ENCODE measurements around the gene PCGF3.
"Not testable (repeated sequence)": the region's sequence is repeated elsewhere in the genome, so short reads cannot be mapped to it uniquely, and the experiment has no call there.

Gene PCGF3

DNA sequence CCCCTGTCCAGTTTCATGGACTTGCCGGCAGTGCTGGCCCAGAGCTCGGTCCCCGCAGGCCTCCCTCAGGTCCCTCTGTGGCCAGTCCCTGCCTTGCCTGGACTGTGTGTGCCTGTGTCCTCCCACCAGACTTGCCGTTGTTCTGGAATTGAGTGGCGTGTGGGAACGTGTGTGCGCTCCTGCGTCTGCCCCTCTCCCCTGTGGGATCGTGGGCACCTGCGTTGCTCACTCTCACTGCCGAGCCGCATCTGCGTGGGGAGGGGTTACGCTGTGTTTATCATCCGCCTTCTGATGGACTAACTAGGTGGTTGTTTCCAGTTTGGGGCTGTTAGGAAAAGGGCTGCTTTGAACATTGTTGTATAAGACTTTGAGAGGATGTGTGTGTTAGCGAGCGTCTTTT, 21.2 kb downstream of the PCGF3 start:
- no peak for DNase-seq

DNA sequence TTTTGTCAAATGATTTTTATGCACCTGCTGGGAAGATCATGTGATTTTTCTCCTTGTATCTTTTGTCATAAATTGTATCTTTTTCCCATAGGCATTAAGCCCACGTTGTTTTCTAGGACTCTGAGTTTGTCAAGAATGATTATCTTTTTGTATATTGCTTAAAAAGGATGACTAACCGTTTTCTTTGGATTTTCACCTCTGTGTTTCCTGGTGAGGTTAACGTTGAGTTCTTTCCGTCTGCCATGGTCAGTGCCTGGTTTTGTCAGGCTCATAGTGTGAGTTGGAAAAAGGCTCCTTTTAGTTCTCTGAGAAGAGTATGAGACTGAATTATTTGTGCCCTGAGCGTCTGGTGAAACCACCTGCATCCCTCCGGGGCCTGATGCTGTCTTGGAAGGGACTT, 21.9 kb downstream of the PCGF3 start:
- DNase-seq: no peak

DNA sequence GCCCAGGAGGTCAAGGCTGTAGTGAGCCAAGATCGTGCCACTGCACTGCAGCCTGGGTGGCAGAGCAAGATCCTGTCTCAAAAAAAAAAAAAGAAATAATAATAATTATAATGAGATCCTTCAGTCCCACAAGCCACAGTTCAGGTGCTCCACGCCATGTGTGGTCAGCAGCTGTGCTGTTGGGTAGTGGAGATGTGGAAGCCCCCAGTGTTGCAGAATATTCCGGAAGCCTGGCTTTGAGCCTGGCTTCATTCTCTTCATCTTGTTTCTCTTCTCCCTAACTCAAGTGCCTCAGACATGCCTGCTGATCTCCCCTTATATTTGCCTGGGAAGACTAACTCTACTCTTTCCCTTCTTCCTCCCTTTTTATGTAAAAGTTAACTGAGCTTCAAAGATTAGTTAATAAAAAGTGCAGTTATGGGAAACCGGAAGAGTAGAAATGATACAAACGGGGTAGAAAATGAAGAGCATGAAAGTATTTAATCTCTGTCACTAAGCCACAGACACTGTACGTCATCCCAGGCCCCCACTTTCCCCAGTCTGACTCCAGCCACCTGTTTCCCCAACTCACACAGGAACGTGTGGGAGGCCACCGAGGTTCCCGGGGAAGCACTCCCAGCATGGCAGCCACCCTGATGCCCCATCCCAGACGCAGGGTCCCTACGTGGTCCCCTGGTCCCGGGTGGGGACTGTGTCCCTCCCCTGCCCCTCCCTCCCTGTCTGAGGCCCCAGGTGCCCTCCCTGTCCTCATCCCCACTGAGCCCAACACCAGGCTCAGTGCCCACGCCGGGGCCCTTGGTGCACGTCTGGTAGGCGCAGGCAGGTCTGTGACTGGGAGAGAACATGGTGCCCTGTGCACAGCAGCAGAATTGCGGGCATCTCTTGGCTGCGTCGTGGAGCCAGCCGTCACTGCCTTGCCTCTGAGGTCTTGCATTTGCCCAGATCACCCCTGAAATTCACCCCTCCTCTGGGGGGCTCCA, 24.0 kb downstream of the PCGF3 start:
- no peak for DNase-seq

DNA sequence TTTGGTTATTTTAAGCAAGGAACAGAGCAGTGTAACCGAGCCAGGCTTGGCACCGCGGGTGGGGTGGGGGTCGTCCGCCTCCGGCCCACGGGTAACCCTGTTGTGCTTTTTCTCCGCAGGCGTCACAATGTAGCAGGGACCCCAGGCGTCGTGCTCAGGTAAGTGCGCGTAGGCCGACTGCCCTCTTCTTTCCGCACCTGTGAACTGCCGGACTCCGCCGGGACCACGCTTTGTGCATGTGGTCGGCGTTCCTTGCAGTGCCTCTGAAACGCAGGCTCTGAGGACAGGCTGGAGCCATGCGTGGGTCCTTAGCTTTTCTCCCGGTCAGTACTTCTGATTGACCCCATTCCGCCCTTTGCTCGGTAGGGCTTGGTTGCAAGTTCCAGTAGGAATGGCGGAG, 24.9 kb downstream of the PCGF3 start:
- DNase-seq: no peak

DNA sequence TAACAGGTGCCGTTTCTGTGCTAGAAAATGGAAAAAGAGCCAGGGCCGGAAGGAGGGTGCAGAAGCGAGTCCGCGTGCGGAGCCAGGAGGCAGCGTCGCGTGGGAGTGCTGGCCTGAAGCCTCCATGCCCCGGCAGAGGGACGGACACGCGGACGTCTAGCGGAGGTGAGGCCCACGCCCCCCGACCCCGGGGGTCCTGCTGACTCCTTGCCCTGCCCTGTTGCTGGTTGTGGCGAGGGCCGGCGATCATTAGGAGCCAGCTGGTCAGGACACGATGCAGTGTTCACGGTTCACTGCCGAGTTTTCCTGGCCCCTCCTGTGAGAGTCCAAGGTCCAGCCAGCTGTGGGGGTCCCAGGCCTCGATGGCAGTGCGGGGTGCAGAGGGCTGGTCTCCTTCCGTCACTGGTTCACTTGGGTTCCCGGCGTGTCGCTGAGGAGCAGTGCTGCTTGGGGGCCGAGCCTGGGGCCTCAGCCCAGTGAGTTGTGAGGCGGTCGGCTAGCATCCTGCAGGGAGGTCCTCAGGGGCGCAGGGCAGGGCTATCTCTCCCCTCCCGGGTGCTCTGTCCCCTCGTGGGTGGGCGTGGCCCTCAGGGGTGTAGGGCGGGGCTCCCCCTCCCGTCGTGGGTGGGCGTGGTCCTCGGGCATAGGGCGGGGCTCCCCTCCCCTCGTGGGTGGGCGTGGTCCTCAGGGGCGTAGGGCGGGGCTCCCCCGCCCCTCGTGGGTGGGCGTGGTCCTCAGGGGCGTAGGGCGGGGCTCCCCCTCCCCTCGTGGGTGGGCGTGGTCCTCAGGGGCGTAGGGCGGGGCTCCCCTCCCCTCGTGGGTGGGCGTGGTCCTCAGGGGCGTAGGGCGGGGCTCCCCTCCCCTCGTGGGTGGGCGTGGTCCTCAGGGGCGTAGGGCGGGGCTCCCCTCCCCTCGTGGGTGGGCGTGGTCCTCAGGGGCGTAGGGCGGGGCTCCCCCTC, 25.6 kb downstream of the PCGF3 start:
- DNase-seq: not testable (repeated sequence)

DNA sequence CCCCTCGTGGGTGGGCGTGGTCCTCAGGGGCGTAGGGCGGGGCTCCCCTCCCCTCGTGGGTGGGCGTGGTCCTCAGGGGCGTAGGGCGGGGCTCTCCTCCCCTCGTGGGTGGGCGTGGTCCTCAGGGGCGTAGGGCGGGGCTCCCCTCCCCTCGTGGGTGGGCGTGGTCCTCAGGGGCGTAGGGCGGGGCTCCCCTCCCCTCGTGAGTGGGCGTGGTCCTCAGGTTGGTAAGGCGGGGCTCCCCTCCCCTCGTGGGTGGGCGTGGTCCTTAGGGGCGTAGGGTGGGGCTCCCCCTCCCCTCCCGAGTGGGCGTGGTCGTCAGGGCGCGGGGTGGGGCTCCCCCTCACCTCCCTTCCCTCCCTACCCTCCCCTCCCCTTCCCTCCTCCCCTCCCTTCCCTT, 26.3 kb downstream of the PCGF3 start:
- DNase-seq: not testable (repeated sequence)

DNA sequence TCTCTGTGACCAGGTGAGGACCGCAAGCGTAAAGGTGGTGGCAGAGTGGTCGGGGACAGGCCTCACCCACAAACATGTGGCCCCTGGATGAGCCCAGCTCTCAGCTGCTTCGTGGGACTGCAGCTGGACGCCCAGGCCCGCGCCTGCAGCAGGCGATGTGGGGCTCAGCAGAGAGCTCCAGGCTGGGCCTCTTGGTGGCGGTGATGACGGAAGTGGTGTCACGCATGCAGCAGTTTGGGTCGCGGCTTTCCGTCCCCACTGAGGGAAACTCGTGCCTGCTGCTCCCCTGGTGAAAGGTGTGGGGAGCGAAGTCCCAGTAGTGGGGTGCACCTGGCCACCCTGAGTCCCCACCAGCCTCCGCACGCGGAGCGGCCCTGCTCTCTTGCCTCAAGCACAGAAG, 26.9 kb downstream of the PCGF3 start:
- DNase-seq: no peak

DNA sequence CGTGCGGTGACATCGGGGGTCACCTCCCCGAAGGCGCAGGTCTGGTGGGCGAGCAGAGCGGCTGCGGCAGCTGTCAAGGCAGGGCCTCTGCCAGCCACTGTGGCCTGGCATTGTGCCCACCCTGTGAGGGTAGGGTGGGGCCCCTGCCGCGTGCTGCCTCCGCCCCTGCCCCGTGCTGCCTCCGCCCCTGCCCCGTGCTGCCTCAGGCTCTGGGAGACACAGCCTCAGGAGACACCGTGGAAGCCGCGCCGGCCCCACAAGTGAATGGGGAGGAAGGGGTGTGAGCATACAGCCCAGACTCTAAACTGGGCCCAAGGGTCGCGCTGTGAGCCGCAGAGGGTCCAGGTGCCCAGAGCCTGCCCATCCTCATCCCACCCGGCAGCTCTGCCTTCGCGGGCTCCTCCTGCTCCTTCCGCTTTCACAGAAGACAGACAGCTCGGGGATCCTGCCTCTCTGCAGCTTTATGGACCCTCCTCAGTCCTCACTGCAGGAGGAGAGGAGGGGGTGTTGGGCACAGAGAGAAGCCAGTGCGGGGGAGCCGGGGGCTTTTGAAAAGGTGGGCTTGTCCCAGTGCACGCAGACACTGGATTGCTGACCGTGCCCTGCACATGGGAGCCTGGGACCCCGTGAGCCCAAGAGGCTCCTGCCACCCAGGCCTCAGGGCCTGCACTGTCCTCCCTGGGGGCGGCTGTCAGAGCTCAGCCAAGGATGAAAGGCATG, 27.4 kb downstream of the PCGF3 start:
- DNase-seq: no peak

DNA sequence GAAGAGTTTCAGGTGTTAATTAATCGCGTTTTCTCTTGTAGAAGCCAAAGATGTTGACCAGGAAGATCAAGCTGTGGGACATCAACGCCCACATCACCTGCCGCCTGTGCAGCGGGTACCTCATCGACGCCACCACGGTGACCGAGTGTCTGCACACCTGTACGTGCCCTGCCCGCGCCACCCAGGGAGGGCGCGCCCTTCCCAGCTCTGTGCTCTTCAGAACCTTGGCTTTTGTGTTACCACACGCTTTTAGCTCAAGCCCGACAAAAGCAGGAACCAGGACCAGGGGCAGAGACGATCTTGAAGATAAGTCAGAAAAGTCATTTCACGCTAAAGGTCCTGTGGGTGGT, 28.0 kb downstream of the PCGF3 start:
- DNase-seq: no peak

DNA sequence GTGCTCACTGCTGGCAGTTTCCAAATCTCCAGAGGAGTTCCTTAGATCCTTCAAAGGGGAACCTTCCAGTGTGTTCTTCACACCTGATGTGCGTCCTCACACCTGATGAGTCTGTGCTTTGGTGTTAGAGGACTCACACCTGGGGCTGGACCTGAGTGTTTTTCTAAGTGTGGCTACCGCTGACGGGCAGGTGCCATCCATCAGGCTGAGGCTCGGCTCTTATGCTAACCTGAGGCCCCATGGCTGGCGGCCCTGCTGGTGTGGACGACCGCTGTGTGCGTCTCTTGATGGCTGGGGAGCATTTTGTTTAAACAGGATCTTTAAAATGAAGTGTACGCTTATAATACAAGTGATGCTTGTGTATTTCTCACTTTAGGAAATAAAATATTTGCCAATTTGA, 28.4 kb downstream of the PCGF3 start:
- no peak for DNase-seq

DNA sequence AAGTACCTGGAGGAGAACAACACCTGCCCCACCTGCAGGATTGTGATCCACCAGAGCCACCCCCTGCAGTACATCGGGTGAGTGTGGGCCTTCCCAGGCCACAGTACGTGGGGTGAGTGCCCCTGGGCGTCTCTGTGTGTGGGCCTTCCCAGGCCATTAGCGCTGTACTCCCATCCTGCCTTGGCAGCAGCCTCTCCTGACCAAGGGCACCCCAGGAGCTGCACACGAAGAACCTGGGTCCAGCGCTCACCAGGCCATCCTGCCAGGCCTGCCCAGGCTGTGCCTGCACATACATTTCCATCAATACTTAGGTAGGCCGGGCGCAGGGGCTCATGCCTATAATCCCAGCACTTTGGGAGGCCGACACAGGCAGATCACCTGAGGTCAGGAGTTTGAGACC, 29.3 kb downstream of the PCGF3 start:
- no peak for DNase-seq

DNA sequence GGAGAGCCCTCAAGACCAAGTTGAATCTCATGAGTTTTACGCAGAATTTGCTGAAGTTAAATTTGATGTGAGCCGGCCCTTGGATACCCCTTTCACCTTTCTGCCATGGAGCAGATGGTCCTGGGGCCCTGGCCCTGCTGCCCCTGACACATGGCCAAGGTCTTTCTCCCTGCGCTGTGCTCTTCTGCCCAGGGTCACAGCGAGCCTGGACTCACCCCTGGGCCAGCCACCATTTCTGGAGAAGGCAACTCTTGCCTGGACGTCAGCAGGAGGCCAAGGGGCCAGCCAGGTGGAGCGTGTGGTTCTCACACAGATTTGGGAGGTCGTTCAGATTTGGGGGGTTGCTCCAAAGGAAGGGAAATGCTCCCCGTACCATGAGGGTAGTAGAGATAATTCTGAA, 30.0 kb downstream of the PCGF3 start:
- DNase-seq: no peak

DNA sequence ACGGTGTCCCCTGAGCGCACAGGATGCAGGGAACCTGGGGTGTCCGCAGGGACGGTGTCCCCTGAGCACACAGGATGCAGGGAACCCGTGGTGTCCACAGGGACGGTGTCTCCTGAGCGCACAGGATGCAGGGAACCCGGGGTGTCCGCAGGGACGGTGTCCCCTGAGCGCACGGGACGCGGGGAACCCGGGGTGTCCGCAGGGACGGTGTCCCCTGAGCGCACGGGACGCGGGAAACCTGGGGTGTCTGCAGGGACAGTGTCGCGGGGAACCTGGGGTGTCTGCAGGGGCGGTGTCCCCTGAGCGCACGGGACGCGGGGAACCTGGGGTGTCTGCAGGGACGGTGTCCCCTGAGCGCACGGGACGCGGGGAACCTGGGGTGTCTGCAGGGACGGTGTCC, 30.9 kb downstream of the PCGF3 start:
- DNase-seq: not testable (repeated sequence)

DNA sequence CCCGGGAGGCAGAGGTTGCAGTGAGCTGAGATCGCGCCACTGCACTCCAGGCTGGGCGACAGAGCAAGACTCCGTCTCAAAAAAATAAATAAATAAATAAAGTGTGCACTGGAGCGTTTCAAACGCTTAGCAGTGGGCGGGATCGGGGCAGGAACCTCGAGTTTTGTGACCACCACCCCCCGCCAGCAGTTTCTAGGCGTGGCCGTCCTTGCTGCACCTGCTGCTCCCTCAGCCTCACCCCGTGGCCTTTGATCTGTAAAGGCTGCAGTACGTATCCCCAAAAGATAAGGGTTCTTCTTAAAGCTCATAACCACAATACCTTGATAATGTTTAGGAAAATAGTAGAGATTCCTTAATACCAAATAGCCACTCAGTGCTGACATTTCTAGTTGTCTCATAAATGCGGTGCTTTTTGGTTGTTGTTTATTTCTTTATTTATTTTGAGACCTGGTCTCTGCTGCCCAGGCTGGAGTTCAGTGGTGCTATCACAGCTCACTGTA, 33.2 kb downstream of the PCGF3 start:
- DNase-seq: no peak

DNA sequence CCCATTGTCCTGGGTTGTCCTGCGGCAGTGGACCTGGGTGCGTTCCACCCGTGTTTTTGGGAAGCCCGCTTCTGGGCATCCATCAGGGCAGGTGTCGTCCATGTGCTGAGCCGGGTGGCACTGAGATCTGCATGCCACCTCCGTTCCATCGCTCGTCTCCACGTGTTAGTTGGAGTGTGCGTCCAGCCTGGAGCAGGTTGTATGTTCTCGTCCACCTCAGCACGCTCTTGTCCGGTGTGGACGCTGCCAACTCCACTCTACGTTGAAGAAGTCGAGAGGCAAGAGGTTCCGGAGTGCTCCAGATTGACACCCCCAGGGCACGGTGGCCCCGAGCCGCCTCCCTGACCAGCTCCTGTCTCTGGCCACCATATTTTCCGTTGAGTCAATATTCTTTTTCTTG, 33.9 kb downstream of the PCGF3 start:
- no peak for DNase-seq

DNA sequence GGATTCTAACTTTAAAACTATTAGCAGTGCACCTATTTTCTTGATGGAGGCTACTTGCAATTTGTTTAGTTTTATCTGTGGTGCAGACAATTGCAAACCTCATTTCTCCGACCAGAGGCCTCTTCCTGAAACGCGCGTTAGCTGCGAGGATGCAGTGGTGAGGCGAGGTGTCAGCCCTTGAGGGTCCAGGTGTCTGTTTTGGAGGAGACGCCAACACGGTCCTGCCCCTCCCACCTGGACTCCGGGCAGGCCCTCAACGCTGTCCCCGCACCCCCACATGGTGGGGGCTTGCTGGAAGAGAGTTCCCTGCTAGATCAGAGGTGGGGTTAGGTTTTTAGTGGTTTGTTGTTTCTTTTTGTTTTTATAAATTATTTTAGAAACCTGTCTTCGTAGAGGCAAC, 34.4 kb downstream of the PCGF3 start:
- DNase-seq: no peak

DNA sequence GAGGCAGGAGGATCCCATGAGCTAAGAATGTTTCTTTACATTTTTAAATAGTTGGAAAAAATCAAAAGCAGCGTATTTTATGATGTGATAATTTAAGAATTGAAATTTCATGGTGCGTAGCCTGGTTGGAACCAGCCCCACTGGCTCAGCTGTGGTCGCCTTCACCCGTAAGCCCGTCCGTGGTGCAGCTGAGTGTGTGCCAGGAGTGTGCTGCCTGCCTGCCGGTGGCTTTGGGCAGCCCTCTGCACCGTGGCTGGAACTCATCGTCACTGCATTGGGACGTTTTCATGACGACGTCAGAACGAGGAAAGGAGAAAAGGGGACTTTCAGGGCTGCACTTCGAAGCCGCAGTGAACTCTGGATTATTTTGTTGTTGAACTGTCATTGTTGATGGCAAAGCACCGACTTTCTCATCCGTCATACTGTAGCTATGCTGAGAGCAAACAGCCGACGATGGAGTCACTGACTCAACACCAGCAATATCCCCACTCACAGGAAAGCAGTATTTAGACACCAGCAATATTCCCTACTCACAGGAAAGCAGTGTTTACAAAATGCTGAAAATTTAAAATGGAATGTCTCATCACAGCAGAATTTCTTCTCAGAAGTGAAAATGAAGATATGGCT, 35.1 kb downstream of the PCGF3 start:
- DNase-seq: no peak

DNA sequence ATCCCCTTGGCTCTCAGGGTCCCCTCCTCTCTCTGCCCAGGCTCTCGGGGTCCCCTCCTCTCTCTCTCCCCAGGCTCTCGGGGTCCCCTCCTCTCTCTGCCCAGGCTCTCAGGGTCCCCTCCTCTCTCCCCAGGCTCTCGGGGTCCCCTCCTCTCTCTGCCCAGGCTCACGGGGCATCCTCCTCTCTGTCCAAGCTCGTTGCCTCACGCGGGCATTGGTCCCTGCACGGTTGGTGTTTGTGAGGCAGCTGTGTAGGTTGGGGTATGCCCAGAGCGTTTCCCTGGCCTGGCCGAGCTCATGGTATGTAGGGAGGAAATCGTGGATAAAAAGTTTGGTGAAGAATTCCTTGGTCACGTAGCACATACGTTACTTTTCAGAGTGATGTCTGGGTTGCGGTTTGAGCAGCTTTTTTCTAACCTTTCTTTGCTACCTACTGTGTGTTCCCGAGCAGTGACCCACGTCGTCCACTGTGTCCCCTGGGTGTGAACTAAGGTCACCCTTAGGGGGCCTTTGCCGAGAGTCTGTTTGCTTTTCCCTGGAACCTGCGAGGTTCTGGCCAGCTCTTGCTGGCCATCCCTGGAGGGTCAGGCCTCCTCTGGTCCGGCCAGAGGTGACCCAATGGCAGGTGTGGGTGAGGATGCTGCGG, 36.6 kb downstream of the PCGF3 start:
- no peak for DNase-seq

DNA sequence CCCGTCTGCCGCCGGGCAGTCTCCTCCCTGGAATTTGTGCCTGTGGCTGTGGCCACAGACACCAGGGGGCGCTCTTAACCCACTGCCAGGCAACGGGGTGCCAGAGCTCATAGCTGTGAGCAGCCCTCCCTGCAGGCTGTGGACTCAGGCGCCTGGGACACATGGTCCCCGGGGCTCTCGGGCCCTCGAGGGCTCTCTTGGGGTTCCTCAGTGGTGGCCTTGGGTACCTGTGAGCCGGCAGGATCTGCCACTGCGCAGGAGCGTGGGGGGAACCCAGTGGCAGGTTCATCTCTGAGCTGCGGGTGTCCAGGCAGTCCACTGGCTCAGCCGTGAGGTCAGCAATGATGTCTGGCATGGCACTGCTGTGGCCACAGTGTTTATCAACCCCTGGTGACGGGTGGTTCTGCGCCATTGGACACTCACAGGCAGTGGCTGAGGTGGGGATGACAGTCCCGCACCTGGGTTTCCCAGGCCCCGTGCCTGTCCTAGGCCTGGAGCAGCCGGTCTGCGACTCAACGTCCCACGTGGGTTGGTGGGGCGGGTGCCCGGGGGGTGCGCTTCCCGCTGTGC, 37.2 kb downstream of the PCGF3 start:
- DNase-seq: peak in 1 of 2 experiments; percentile 26

DNA sequence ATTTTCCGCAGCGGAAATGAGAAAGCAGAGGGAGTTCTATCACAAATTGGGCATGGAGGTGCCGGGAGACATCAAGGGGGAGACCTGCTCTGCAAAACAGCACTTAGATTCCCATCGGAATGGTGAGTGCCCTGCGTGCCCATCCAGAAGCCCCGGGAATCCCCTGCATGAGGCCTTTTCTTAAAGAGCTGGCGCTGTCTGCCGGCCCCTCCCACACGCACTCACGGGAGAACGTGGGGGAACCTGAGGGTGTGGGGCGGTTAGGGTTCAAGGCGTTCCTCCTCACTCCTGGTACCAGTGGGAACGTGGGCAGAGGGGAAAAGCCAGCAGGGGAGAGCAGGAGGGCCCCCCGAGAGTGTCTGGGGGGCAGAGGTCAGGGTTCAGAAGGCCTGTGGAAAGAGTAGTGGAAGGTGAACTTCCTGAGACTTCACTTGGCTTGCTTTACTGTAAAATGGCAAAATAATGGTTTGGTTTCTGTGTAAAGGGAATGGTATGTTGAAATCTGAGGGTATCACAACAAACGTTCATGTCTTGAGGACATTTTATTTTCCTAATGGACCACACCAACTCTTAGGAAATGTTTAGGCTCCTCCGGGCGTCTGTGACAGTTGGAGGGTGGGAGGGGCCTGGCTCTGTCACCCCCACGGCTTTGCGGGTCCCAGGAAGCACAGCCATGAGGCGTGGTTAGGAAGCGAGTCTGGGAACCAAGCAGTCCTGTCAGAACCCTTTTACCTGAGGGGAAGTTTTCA, 38.0 kb downstream of the PCGF3 start:
- peak in 1 of 2 experiments; percentile 25 for DNase-seq

Measured in SW 1271 (cell line).